Aorta (tissue), 5 donors: ENCODE data around the gene SLC52A1. TPM values are rescaled to one million over a fixed set of nuclear protein-coding genes. Genes with fewer than 3 reads are reported as not detected.

Source experiments
- ATAC-seq: fragments of 200-7000 bp; cut with Tn5 transposase; one replicate; pipeline ENCODE4 v1.9.1; 2022; ENCODE audit warnings: moderate library complexity; ENCODE audit not compliant: low FRiP score
- DNase-seq, 2 donors: peaks; one replicate each; pipeline ENCODE4 v3.0.0-alpha.2; 2020
- H3K27ac ChIP-seq, 2 donors: one replicate each; pipeline ENCODE4 v1.5.1; 2013; ENCODE audit warnings: low read length in 2 of 2, mild to moderate bottlenecking in 2 of 2, moderate library complexity in 2 of 2, control low read depth in 1 of 2, inconsistent platforms in 1 of 2, low read depth in 1 of 2
- H3K27me3 ChIP-seq, 2 donors: one replicate each; pipeline ENCODE4 v1.6.1; 2013; ENCODE audit warnings: control low read depth in 1 of 2, low read length in 1 of 2, mild to moderate bottlenecking in 1 of 2, moderate library complexity in 1 of 2; ENCODE audit not compliant: insufficient read depth in 2 of 2, control insufficient read depth in 1 of 2
- H3K36me3 ChIP-seq, 2 donors: one replicate each; pipeline ENCODE4 v1.6.1; 2013; ENCODE audit warnings: control low read depth in 1 of 2, low read length in 1 of 2, mild to moderate bottlenecking in 1 of 2; ENCODE audit not compliant: insufficient read depth in 2 of 2, control insufficient read depth in 1 of 2
- H3K4me1 ChIP-seq, 2 donors: one replicate each; pipeline ENCODE4 v1.6.1; 2013; ENCODE audit warnings: low read length in 2 of 2, control low read depth in 1 of 2, mild to moderate bottlenecking in 1 of 2, moderate library complexity in 1 of 2; ENCODE audit not compliant: insufficient read depth in 2 of 2, control insufficient read depth in 1 of 2
- H3K4me3 ChIP-seq, 2 donors: one replicate each; pipeline ENCODE4 v1.5.1; 2013; ENCODE audit warnings: low read length in 2 of 2, control low read depth in 1 of 2, mild to moderate bottlenecking in 1 of 2
- H3K9me3 ChIP-seq: one replicate; pipeline ENCODE4 v1.6.1; 2013; ENCODE audit warnings: mild to moderate bottlenecking, low read length; ENCODE audit not compliant: control insufficient read depth
- WGBS, 2 donors: extraction: QIAGEN DNeasy Blood & Tissue Kit; methylation state at CpG; one replicate each; pipeline ENCODE4 v1.1.7; 2013; 5-methylcytosine and 5-hydroxymethylcytosine counted together
- intact Hi-C, 2 donors: fragments of 100-400 bp; cut with DNase I; formaldehyde crosslinking; loops; one replicate each; pipeline versions ENCODE4 v1.14.2 to v1.15.0; 2022
- polyA plus RNA-seq, 2 donors: library from polyadenylated mRNA; stranded (reverse); fragments of 200-250 nt; gene quantifications; one replicate each; pipeline ENCODE4 v1.2.3, GENCODE V29; 2013
- total RNA-seq, 2 donors: library from RNA; stranded (reverse); fragmentation: NEBNext Ultra II Directional; extraction: Animal tissue kit (Norgen Biotek cat#: 25700); gene quantifications; one replicate each; pipeline ENCODE4 v1.2.1, GENCODE V29; 2021
- donor health status: healthy with polysubstance abuse.
- donor health status: Bipolar disorder and iron deficiency.
- donor health status: DM: no; HTN: no; CAD: no.
- donor health status: DM: no; HTN: no; CAD: no.
- donor health status: DM: yes; HTN: yes; CAD: no.

SLC52A1 gene
- total and polyA plus RNA-seq, 4 donors: 0.88 TPM; not detected in 3

DNA sequence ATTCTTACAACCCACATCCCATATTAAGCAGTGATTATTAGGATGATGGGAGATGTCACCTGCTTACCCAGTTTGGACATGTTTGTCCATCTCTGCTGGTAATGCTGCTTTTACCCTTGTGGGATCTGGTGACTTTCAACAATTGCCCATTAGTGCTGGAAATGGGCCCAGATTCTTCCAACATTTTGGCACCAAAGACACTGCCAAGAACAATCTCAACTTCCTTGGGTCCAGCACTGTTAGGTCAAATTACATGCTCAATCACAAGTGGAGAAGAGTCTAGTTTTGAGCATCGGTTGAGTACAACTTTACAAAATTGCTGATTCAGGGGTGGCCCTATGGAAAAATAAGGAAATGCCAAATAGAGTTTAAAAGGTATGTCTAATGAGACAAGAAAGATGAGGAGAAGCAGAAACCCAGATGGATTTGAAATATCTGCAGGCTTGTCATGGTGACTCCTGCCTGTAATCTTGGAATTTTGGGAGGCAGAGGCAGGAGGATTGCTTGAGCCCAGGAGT lies 30.1 kb upstream of the SLC52A1 start:
- Histone ChIP-seq H3K4me1 (no peaks in the 10 kb centered on the region), H3K36me3 (no peaks in the 10 kb centered on the region), H3K4me3 (no peak overlapping the region), H3K27me3 (no peaks in the 10 kb centered on the region), H3K27ac (no peak overlapping the region), H3K9me3 (no peaks in the 10 kb centered on the region)
- DNase-seq: no peak
- 3 to 4% methylated on average over 1 of the region's 1 CpG for WGBS, 2 donors
- intact Hi-C loops: no loop called here
- no peak for ATAC-seq

DNA sequence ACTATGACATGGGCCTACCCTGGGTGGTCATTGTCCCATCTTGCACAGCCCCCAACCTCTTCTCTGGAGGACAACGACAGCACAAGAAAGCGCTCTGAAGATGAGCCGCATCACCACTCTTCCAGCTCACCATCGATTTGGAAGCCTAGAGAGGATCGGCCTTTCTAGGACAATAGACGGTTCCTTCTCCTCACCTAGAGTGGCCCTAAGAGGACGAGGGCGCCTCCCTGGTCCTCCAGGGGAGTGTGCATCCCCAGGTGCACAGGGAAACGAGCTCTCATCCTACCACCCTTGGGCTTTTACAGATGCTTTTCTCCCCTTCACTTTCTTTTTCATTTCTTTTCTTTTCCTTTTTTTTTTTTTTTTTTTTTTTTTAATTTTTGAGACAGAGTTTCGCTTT lies 20.3 kb upstream of the SLC52A1 start:
- H3K4me3 ChIP-seq: no peak overlapping the region
- H3K4me1 ChIP-seq: no peaks in the 10 kb centered on the region
- intact Hi-C loops: no loop called here
- no peak overlapping the region for H3K27ac ChIP-seq
- ATAC-seq (no peak), DNase-seq (no peak)
- no peaks in the 10 kb centered on the region for H3K36me3 ChIP-seq
- H3K9me3 ChIP-seq: no peaks in the 10 kb centered on the region
- 90 to 93% methylated on average over 9 to 10 of the region's 10 CpGs for WGBS, 2 donors
- no peaks in the 10 kb centered on the region for H3K27me3 ChIP-seq

DNA sequence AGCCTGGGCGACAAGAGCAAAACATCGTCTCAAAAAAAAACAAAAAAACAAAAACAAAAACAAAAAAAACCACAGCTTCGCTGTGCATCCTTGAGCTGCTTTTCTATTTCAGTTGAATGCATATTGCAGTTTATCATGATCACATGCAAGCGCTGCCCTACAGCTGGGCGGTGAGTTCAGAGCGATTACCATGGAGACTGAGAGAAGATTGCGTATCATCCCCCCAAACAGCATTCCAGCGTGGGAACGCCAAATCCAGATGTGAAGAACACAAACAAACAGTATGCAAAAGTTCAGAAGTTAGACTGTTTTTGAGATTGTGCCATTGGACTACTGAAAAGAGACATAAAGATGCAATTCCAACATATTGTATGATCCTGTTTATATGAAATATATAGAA lies 15.1 kb upstream of the SLC52A1 start:
- intact Hi-C loops: no loop called here
- Histone ChIP-seq H3K4me3 (no peak overlapping the region), H3K27ac (no peak overlapping the region), H3K27me3 (no peaks in the 10 kb centered on the region), H3K4me1 (no peaks in the 10 kb centered on the region), H3K36me3 (no peaks in the 10 kb centered on the region), H3K9me3 (no peaks in the 10 kb centered on the region)
- 73 to 75% methylated on average over 9 of the region's 9 CpGs for WGBS, 2 donors
- DNase-seq (no peak), ATAC-seq (no peak)

DNA sequence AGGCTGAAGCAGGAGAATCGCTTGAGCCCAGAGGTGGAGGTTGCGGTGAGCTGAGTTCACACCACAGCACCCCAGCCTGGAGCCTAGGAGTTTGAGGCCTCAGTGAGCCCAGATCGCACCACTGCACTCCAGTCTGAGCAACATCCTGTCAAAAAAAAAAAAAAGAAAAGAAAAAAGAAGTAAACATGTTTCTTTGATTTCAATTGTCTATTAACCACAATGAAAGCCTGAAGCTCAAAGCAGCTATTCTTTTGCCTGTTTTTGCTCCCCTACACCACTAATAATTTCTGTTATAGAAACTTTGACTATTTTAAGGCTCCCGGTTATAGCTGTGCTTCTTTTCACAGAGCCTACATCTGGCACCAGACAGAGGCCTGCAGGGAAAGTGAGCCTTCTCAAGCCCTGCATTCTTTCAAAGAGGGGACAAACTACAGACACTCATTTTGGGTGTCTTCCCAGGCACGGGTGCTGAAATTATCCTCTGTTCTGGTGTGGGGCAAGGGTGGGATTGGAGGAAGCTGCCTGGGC lies 14.2 kb upstream of the SLC52A1 start:
- Histone ChIP-seq H3K27ac (no peak overlapping the region), H3K36me3 (no peaks in the 10 kb centered on the region), H3K27me3 (no peaks in the 10 kb centered on the region), H3K4me3 (no peak overlapping the region), H3K4me1 (no peaks in the 10 kb centered on the region), H3K9me3 (no peaks in the 10 kb centered on the region)
- DNase-seq (no peak), ATAC-seq (no peak)
- intact Hi-C loops: no loop called here
- WGBS, 2 donors: 67 to 69% methylated on average over 5 of the region's 5 CpGs

DNA sequence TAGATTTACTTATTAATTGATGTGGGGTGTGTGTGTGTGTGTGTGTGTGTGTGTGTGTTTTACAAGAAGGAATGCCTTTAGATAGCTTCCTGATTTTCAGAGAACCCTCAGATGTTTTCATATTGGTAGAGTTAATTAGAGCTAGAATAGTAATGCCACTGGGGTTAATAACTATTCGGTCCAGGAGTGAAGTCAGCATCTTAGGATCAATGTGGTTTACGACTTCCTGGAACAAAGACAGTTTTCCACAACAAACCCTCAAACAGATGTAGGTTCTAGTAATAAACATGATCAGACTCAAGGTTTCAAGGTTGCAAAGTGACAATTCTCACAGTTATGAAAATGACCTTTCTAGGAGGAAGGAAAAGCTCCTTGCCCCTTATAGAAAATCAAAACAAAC lies 12.2 kb upstream of the SLC52A1 start:
- H3K27ac ChIP-seq: no peak overlapping the region
- H3K9me3 ChIP-seq: no peaks in the 10 kb centered on the region
- no peaks in the 10 kb centered on the region for H3K4me1 ChIP-seq

DNA sequence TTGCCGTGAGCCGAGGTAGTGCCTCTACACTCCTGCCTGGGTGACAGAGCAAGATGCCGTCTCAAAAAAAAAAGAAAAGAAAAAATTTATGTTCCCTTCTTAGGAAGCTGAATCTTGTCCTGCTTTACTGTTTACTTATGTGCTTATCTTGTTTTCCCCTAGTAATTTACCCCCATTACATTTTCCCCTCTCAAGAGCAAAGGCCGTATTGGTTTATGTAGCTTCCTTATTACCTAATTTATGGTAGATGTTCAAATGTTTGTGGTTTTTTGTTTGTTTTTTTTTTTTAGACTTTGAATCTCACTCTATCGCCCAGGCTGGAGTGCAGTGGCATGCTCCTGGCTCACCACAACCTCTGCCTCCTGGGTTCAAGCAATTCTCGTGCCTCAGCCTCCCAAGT lies 10.3 kb upstream of the SLC52A1 start:
- no peak overlapping the region for H3K4me3 ChIP-seq
- no peak overlapping the region for H3K27ac ChIP-seq
- H3K36me3 ChIP-seq: no peaks in the 10 kb centered on the region
- no peaks in the 10 kb centered on the region for H3K9me3 ChIP-seq
- DNase-seq (no peak), ATAC-seq (no peak)
- no peaks in the 10 kb centered on the region for H3K27me3 ChIP-seq
- no peaks in the 10 kb centered on the region for H3K4me1 ChIP-seq
- intact Hi-C loops: no loop called here
- 85 to 87% methylated on average over 6 of the region's 6 CpGs for WGBS, 2 donors

More for the DNA sequence above, 12.2 kb upstream of the SLC52A1 start:
- DNase-seq: no peak
- H3K4me3 ChIP-seq: no peak overlapping the region
- no peak for ATAC-seq
- intact Hi-C loops: no loop called here
- no peaks in the 10 kb centered on the region for H3K36me3 ChIP-seq
- no peaks in the 10 kb centered on the region for H3K27me3 ChIP-seq
- WGBS, 2 donors: 63 to 66% methylated on average over 2 of the region's 2 CpGs

DNA sequence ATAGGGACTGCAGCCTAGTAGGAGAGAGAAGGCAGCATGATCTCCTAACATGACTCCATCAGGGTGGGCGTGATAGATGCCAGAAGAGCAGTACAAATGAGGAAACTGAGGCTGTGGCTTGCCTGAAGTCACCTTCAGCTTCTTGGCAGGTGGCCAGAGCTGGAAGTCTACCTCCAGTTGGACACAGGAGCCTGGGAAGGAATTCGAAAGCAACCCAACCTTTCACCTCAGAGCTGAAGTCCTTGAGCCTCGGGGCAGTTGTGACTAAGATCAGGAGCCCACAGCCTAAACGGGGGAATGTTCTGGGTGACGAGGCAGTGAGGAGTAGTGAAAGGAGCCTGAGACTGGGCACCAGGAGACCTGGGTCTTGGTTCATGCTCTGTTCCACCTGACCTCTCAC lies 9.4 kb upstream of the SLC52A1 start:
- no peak for ATAC-seq
- 85 to 89% methylated on average over 5 of the region's 5 CpGs for WGBS, 2 donors
- no peaks in the 10 kb centered on the region for H3K9me3 ChIP-seq
- no peak overlapping the region for H3K27ac ChIP-seq
- H3K27me3 ChIP-seq: no peaks in the 10 kb centered on the region
- H3K4me1 ChIP-seq: no peaks in the 10 kb centered on the region
- no peaks in the 10 kb centered on the region for H3K36me3 ChIP-seq
- no peak for DNase-seq
- intact Hi-C loops: no loop called here
- H3K4me3 ChIP-seq: no peak overlapping the region

DNA sequence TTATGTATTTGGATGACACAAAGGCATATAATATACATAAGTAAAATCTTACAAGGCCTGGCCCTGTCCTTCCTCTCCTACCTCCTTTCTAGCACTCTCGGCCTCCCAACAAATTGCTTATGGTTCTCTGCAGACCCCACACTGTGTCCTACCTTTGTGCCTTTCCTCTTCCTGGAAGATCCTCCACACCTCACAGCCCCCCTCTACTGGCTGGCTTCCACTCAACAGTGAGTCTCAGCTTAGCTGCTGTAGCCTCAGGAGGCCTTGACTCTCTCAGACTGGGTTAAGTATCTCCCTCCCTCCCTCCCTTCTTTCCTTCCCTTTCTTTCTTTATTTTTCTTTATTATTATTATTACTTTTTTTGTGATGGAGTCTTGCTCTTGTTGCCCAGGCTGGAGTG lies 8.3 kb upstream of the SLC52A1 start:
- DNase-seq (no peak), ATAC-seq (no peak)
- Histone ChIP-seq H3K4me1 (no peaks in the 10 kb centered on the region), H3K27ac (no peak overlapping the region), H3K4me3 (no peak overlapping the region), H3K9me3 (no peaks in the 10 kb centered on the region), H3K27me3 (no peaks in the 10 kb centered on the region), H3K36me3 (no peaks in the 10 kb centered on the region)
- 94 to 98% methylated on average over 1 of the region's 1 CpG for WGBS, 2 donors
- intact Hi-C loops: no loop called here

DNA sequence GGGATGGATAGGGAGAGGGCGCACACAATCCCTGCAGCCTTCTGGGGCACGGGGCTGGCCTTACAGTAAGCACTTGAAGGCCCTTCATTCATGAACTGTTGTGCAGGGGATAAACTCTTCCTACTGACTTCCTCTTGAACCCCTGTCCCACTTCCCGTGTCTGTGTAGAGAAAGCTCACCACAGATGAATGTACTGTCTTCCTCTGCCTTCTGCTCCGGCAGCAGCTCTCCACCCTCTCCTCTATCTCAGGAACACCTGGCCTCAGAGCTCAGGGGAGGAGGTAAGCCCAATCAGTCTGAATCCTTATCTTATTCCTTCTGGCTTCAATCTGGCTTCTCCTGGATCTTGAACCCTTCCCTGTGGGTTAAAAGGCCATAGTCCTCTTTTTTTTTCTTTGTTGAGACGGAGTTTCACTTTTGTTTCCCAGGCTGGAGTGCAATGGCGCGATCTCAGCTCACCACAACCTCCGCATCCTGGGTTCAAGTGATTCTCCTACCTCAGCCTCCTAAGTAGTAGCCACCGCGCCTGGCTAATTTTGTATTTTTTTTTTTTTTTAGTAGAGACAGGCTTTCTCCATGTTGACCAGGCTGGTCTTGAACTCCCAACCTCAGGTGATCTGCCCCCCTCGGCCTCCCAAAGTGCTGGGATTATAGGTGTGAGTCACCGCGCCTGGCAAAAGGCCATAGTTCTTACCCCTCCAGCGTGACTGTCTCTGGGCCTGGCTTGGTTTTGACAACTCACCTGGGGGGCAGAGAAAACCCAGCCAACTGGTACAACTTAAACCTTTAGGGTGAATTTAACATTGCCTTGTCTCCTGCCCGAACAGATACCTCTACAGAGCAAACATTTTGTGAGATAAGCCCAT lies 7.2 kb upstream of the SLC52A1 start:
- Histone ChIP-seq H3K27me3 (no peaks in the 10 kb centered on the region), H3K4me1 (no peaks in the 10 kb centered on the region), H3K27ac (no peak overlapping the region), H3K4me3 (no peak overlapping the region), H3K9me3 (no peaks in the 10 kb centered on the region), H3K36me3 (no peaks in the 10 kb centered on the region)
- ATAC-seq (no peak), DNase-seq (no peak)
- 87 to 90% methylated on average over 15 of the region's 15 CpGs for WGBS, 2 donors
- intact Hi-C loops: no loop called here
